Thyroid gland (tissue), 4 donors: ENCODE results near the gene FITM1.

Experiments
- CTCF ChIP-seq, 6 experiments: fragments of 200-600 bp in 3 of 6; fragments of 450-650 bp in 3 of 6; sonication (generic) in 3 of 6; IDR thresholded peaks; one replicate each; pipeline ENCODE4 v1.5.1; 2016 to 2019; ENCODE audit warnings: antibody characterized with exemption in 6 of 6, mild to moderate bottlenecking in 2 of 6, inconsistent platforms in 1 of 6, moderate library complexity in 1 of 6
- POLR2A ChIP-seq, 2 donors: fragments of 450-650 bp; IDR thresholded peaks; one replicate each; pipeline ENCODE4 v1.6.1; 2017; ENCODE audit warnings: antibody characterized with exemption in 2 of 2, mild to moderate bottlenecking in 2 of 2, moderate library complexity in 1 of 2

- TF ChIP-seq CTCF (IDR thresholded peaks at IDR 0.05) (no peak), POLR2A (IDR thresholded peaks at IDR 0.05) (no peak)
Measured at GRCh38 chr14:24122416-24122815, 8.0 kb upstream of the FITM1 start.
